GM21529 (cell line): Measurements from ENCODE around the gene TRAPPC3.

Experiments used
- ATAC-seq: cut with Tn5 transposase; IDR thresholded peaks from one replicate; pipeline ENCODE4 v1.9.1; 2021; ENCODE audit not compliant: unreplicated experiment

Gene TRAPPC3

DNA sequence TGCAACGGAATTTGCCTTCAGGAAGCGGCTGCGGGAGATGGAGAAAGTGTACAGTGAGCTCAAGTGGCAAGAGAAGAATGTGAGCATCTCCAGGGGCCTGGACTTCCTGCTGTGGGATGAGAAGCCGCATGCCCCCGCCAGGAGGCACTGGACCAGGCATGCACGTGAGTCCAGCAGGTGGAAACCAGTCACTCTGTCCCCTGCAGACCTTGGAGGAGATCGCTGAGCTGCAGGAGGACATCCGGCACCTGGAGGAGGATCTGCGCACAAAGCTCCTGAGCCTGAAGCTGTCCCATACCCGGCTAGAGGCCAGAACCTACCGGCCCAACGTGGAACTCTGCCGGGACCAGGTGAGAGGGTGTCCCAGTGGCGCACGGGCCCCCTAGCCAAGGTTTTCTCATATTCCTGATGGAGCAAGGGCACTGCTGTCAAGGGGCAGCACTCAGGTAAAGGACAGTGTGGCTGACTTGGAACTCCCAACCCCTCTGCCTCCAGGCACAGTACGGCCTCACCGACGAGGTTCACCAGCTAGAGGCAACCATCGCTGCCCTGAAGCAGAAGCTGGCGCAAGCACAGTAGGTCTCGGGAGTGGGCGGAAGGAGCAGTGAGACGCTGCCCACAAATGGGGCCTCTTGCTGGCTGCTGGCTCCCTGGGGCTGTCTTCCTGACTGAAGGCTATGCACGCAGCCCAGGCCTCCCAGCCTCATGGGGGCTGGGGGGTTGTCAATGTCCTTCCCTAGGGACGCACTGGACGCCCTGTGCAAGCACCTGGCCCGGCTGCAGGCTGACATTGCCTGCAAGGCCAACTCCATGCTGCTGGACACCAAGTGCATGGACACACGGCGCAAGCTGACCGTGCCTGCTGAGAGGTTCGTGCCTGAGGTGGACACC, 61.8 kb downstream of the TRAPPC3 start:
- ATAC-seq: no peak
